Nephron (organoid): Measurements from ENCODE around the gene VEGFC.

Source experiments
- H3K27ac Mint-ChIP-seq, 3 experiments: 2 replicates each; pipeline ENCODE4 v1.8.0; 2020; ENCODE audit warnings: mixed read lengths in 3 of 3, mild to moderate bottlenecking in 2 of 3, moderate library complexity in 1 of 3
- H3K27me3 Mint-ChIP-seq: 2 replicates; pipeline ENCODE4 v1.8.0; 2021; ENCODE audit warnings: low read depth, mild to moderate bottlenecking, moderate library complexity, mixed read lengths
- H3K36me3 Mint-ChIP-seq: 2 replicates; pipeline ENCODE4 v1.8.0; 2020; ENCODE audit warnings: low read depth, mixed read lengths
- H3K4me1 Mint-ChIP-seq: 2 replicates; pipeline ENCODE4 v1.8.0; 2020; ENCODE audit warnings: mixed read lengths
- H3K4me3 Mint-ChIP-seq, 3 experiments: 2 replicates each; pipeline ENCODE4 v1.8.0; 2020; ENCODE audit warnings: mild to moderate bottlenecking in 3 of 3, mixed read lengths in 3 of 3, moderate library complexity in 2 of 3
- H3K9me3 Mint-ChIP-seq: 2 replicates; pipeline ENCODE4 v1.8.0; 2020; ENCODE audit warnings: mixed read lengths
- CTCF ChIP-seq, 3 experiments: fragments of 200-600 bp; sonication (generic); IDR thresholded peaks; one replicate each; pipeline ENCODE4 v1.5.0; 2021; ENCODE audit warnings: antibody characterized with exemption in 3 of 3; ENCODE audit not compliant: unreplicated experiment in 3 of 3

Gene VEGFC

GRCh38 chr4:176734461-176734860 is 58.3 kb downstream of the VEGFC start:
- Mint-ChIP-seq H3K4me3 (no peak overlapping the region), H3K27me3 (no peaks in the 10 kb centered on the region), H3K27ac (no peak overlapping the region), H3K36me3 (no peaks in the 10 kb centered on the region), H3K9me3 (no peaks in the 10 kb centered on the region), H3K4me1 (no peaks in the 10 kb centered on the region)
- no peak for TF ChIP-seq CTCF (IDR thresholded peaks at IDR 0.05; ENCODE audit: unreplicated experiment in 3 of 3)

- TF ChIP-seq CTCF (IDR thresholded peaks at IDR 0.05; ENCODE audit: unreplicated experiment in 3 of 3) = no peak
Measured at GRCh38 chr4:176729489-176729888, 63.2 kb downstream of the VEGFC start.

GRCh38 chr4:176726803-176727202 is 65.9 kb downstream of the VEGFC start:
- no peak overlapping the region for H3K4me3 Mint-ChIP-seq
- H3K27me3 Mint-ChIP-seq = no peaks in the 10 kb centered on the region
- H3K9me3 Mint-ChIP-seq = no peaks in the 10 kb centered on the region
- H3K27ac Mint-ChIP-seq = peak overlapping the region in 1 of 3 experiments; percentile 35
- TF ChIP-seq CTCF (IDR thresholded peaks at IDR 0.05; ENCODE audit: unreplicated experiment in 3 of 3) = no peak
- H3K4me1 Mint-ChIP-seq = peaks cover 13% of the 10 kb centered on the region
- H3K36me3 Mint-ChIP-seq = no peaks in the 10 kb centered on the region

More at GRCh38 chr4:176729489-176729888, 63.2 kb downstream of the VEGFC start:
- no peaks in the 10 kb centered on the region for H3K36me3 Mint-ChIP-seq
- no peaks in the 10 kb centered on the region for H3K9me3 Mint-ChIP-seq
- no peaks in the 10 kb centered on the region for H3K27me3 Mint-ChIP-seq
- peaks cover 13% of the 10 kb centered on the region for H3K4me1 Mint-ChIP-seq
- no peak overlapping the region for H3K4me3 Mint-ChIP-seq
- H3K27ac Mint-ChIP-seq = no peak overlapping the region

- Mint-ChIP-seq H3K27me3 (no peaks in the 10 kb centered on the region), H3K4me1 (peaks cover 8% of the 10 kb centered on the region), H3K36me3 (peaks cover 5% of the 10 kb centered on the region), H3K9me3 (peaks cover 9% of the 10 kb centered on the region), H3K27ac (no peak overlapping the region), H3K4me3 (no peak overlapping the region)
- no peak for TF ChIP-seq CTCF (IDR thresholded peaks at IDR 0.05; ENCODE audit: unreplicated experiment in 3 of 3)
Measured at GRCh38 chr4:176721459-176721858, 71.3 kb downstream of the VEGFC start.

- Mint-ChIP-seq H3K4me1 (peaks cover 7% of the 10 kb centered on the region), H3K4me3 (no peak overlapping the region), H3K27me3 (no peaks in the 10 kb centered on the region), H3K27ac (no peak overlapping the region), H3K36me3 (peaks cover 5% of the 10 kb centered on the region), H3K9me3 (peaks cover 9% of the 10 kb centered on the region)
- no peak for TF ChIP-seq CTCF (IDR thresholded peaks at IDR 0.05; ENCODE audit: unreplicated experiment in 3 of 3)
Measured at GRCh38 chr4:176718881-176719280, 73.8 kb downstream of the VEGFC start.

GRCh38 chr4:176717237-176717636 is 75.5 kb downstream of the VEGFC start:
- Mint-ChIP-seq H3K27me3 (no peaks in the 10 kb centered on the region), H3K27ac (no peak overlapping the region)
- no peak for TF ChIP-seq CTCF (IDR thresholded peaks at IDR 0.05; ENCODE audit: unreplicated experiment in 3 of 3)

More at GRCh38 chr4:176717237-176717636, 75.5 kb downstream of the VEGFC start:
- peaks cover 9% of the 10 kb centered on the region for H3K9me3 Mint-ChIP-seq
- H3K4me3 Mint-ChIP-seq = no peak overlapping the region
- H3K4me1 Mint-ChIP-seq = peaks cover 7% of the 10 kb centered on the region
- peaks cover 9% of the 10 kb centered on the region for H3K36me3 Mint-ChIP-seq
